K562 treated with DMSO at 1 percent for 12 hours (cell line): ENCODE measurements around the gene SDHAF2. TPM values are rescaled to one million over a fixed set of nuclear protein-coding genes. Genes with fewer than 3 reads are reported as not detected.

ENCODE experiments used
- total RNA-seq: library from RNA; unstranded; fragments of 300-600 nt; gene quantifications from 2 replicates; pipeline ENCODE4 v1.2.3, GENCODE V29; 2022; ENCODE audit not compliant: insufficient read depth

SDHAF2 gene
- total RNA-seq, result 48.0 and 53.6 TPM in 2 replicates

GRCh38 chr11:61429691-61430582 lies at the start of gene SDHAF2, which contains the start of gene CPSF7:
TSS of gene SDHAF2 (plus strand) at chr11:61430124. CDS start at chr11:61430147, 23 bp downstream.
TSS of gene CPSF7 (minus strand) at chr11:61429975. CDS start at chr11:61429235, 740 bp downstream.

Other genes starting within 250 kb of the SDHAF2 start
- not detected in 2 replicates for gene PGA3, start 226.6 kb upstream of the SDHAF2 start, total RNA-seq
- gene PGA4, start 207.8 kb upstream of the SDHAF2 start, total RNA-seq, result not detected in 2 replicates
- not detected in 2 replicates for gene PGA5, start 188.9 kb upstream of the SDHAF2 start, total RNA-seq
- 1.9 and 2.8 TPM in 2 replicates for gene VWCE, start 134.8 kb upstream of the SDHAF2 start, total RNA-seq
- 116 and 164 TPM in 2 replicates for gene DDB1, start 97.0 kb upstream of the SDHAF2 start, total RNA-seq
- 18.6 and 23.8 TPM in 2 replicates for gene TKFC, start 96.9 kb upstream of the SDHAF2 start, total RNA-seq
- 69.1 and 92.4 TPM in 2 replicates for gene CYB561A3, start 68.2 kb upstream of the SDHAF2 start, total RNA-seq
- gene TMEM138, start 67.8 kb upstream of the SDHAF2 start, total RNA-seq, result 25.5 and 31.9 TPM in 2 replicates
- 6.9 and 8.2 TPM in 2 replicates for gene TMEM216, start 37.5 kb upstream of the SDHAF2 start, total RNA-seq
- gene CPSF7, start 149 bp upstream of the SDHAF2 start, total RNA-seq, result 26.9 and 72.1 TPM in 2 replicates
- not detected in 2 replicates for gene LRRC10B, start 78.6 kb downstream of the SDHAF2 start, total RNA-seq
- 0.16 TPM in 1 of 2 replicates, not detected in the other for gene SYT7, start 151.0 kb downstream of the SDHAF2 start, total RNA-seq